GM12892 (cell line): ENCODE measurements around the gene IL1RAPL1.
A peak's percentile ranks its signal among the peaks of the same experiment; 100 is the strongest.

Experiments
- DNase-seq: peaks from one replicate; pipeline ENCODE4 v3.0.0; 2011; ENCODE audit not compliant: insufficient read length
- FAIRE-seq: peaks from 2 replicates; lab custom pipeline; 2011; peaks lifted over from hg19 to GRCh38; lab: Jason Lieb, UNC
- POLR2A ChIP-seq: IDR thresholded peaks from 2 replicates; pipeline ENCODE4 v1.6.1; 2011; ENCODE audit warnings: low read depth, low read length, control low read depth
- POLR2AphosphoS5 ChIP-seq: IDR thresholded peaks from 2 replicates; pipeline ENCODE4 v1.6.1; 2011; ENCODE audit warnings: low read depth, low read length, control low read depth
- TAF1 ChIP-seq: IDR thresholded peaks from 2 replicates; pipeline ENCODE4 v1.6.1; 2011; ENCODE audit warnings: low read depth, mild to moderate bottlenecking, control low read depth, low read length, borderline replicate concordance

IL1RAPL1 gene

GRCh38 chrX:28910487-28910886 lies 323.2 kb downstream of the IL1RAPL1 start:
- no peak for DNase-seq
- no peak for FAIRE-seq
- TF ChIP-seq POLR2A: no peak
- TF ChIP-seq POLR2AphosphoS5: no peak
- no peak for TF ChIP-seq TAF1

DNA sequence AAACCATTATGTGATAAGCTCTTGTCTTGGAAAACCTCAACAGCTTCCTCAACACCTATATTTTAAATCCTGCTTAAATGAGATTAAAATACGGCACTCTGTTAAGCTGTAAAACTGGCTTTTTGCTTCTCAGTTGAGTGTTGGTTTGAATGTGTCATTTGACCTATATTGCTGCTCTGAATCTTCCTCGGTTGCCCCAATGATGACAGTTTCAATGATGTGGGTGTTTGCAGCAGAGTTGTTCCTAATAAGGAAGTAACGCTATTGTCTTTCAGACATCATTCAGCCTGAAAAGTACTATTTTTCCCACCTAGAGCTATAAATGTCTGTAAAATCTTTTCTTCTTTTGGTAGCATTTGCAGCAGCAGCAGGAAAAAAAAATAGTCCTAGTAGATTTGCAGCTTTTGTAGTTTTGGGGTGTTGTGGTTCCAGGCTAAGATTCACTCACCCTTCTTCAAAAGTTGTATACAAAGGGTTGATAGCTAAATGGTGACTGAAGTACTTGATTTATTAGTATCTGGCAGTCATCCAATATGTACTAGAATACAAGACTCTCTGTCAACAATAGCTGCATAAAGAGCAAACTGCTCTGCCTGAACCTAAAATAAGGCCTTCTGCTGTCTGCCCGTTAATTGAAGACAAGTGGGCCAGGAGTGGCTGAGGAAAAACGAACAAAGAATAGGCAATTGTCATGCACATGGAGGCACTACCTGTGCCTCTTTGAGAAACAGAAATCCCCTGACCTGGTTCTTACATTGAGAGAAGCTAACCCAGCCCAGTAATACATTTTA lies 333.1 kb downstream of the IL1RAPL1 start:
- no peak for TF ChIP-seq POLR2A
- no peak for TF ChIP-seq POLR2AphosphoS5
- no peak for TF ChIP-seq TAF1
- DNase-seq (no peak), FAIRE-seq (no peak)

DNA sequence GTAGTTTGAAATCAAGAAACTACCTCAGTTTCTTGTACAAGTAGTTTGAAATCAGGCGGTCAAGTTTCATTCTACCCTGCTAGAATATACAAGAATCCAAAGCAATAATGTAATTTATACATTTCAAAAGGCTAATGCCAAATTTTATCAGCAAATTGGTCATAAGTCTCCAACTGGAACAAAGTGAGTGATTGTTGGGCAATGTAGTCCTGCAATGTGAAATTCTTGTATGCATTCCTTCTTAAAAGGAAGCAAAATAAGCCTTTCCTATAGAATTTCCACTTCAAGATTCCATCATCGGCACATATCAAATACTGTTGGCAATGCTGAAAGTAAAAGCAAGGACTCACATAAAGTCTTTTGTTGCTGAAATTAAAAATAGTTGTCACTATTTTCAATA lies 334.9 kb downstream of the IL1RAPL1 start:
- TF ChIP-seq POLR2AphosphoS5 (no peak), POLR2A (no peak), TAF1 (no peak)
- FAIRE-seq (no peak), DNase-seq (no peak)

DNA sequence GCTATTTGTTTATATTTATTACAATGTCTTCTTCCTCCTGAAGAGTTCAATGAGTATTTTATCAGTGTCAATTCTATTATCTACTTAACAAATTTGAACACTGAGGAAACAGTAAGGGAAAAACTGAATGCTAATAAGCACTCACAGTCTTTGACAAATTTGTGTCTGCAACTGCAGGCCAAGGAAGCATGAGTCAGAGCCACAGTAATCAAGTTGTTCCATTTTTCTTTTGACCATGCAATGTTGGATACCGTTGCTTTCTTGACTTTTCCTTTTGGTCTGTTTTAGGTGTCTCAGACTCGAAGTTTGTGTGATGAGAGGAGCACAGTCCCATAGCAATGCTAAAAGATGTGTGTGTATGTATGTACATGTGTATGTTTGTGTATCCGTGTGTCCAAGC lies 359.6 kb downstream of the IL1RAPL1 start:
- TF ChIP-seq TAF1 (no peak), POLR2A (no peak), POLR2AphosphoS5 (no peak)
- FAIRE-seq: no peak
- DNase-seq: no peak

GRCh38 chrX:28960063-28960462 lies 372.8 kb downstream of the IL1RAPL1 start:
- TF ChIP-seq POLR2A: no peak
- no peak for TF ChIP-seq POLR2AphosphoS5
- TF ChIP-seq TAF1: no peak
- FAIRE-seq (no peak), DNase-seq (no peak)

GRCh38 chrX:28966331-28966730 lies 379.1 kb downstream of the IL1RAPL1 start:
- DNase-seq: no peak
- TF ChIP-seq POLR2A: no peak
- no peak for TF ChIP-seq POLR2AphosphoS5
- FAIRE-seq: no peak

DNA sequence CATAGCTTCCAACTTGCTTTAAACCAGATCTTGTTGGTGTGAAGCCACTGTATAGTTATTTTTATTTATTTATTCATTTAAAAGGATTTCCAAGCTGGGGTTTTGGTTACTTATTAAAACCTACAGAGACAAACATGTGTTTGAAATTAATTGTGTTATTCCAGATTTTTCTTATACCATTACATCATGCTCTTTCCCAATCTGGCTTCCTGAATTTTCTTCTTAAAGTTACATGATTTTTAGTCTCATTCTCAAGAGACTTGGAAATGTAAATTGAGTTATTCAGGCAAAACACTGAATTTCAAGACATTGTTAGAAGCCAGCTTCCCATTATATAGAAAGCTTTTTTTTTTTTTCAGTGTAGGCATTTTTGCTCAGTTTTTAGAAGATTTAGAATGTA lies 381.9 kb downstream of the IL1RAPL1 start:
- no peak for TF ChIP-seq TAF1
- no peak for DNase-seq
- no peak for FAIRE-seq

- TF ChIP-seq POLR2AphosphoS5 (no peak), TAF1 (no peak), POLR2A (no peak)
- no peak for DNase-seq
- no peak for FAIRE-seq
Observed at GRCh38 chrX:28979877-28980276, 392.6 kb downstream of the IL1RAPL1 start.

DNA sequence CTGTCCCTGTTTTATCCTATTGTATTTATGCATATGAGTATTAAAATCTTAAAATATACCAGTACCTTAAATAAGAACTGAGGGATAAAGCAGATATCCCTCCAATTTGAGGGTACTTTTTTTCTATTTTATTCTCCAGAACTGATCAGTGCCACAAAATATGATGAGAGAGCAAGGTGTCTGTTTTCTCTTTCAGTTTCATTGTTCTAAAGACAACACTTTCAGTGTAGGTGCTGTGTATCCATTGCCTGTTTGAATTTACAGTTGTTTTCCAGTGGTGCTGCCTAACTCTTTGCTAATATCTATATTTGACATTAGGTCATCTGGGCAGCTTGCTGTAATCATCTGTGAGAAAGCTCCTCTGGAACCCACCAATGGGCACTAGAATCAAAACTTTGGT lies 394.7 kb downstream of the IL1RAPL1 start:
- FAIRE-seq (peak; percentile 24), DNase-seq (no peak)
- TF ChIP-seq POLR2AphosphoS5: no peak
- no peak for TF ChIP-seq TAF1
- no peak for TF ChIP-seq POLR2A

GRCh38 chrX:28988246-28988645 lies 401.0 kb downstream of the IL1RAPL1 start:
- no peak for DNase-seq
- FAIRE-seq: no peak
- TF ChIP-seq POLR2A (no peak), POLR2AphosphoS5 (no peak), TAF1 (no peak)

DNA sequence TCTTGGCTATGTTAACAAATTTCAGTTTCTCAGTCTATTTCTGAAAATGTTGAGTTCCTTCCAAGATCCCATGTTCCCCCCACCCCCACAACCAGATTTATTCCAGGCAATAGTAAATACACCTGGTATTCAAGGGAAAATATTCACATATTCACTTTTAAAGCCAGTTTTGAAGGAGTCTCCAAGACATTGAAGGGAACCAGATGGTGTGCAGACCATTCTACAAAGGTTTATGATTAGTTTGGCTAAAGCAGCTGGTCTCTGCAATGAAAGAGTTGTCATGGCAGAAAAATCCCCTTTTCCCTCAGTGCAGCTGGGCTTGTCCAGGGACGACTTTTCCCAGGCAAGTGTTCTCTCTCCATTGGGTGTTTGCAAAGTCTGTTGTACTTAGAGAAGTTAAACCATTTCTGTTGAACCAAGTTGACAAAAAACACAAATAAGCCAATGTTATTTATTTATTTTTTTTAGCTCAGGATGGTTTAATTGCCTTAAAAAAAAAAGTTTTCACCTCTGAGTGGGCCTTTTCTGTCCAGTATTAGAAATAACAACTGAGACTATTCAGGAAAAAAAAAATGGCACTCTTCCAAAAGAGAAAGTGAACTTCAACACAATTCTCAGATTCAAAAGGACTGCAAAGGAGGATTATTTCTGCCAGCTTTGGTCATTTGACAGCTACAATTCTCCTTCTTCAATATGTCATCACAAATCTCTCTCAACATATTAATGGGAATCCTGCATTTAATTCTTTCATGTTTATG lies 410.6 kb downstream of the IL1RAPL1 start:
- no peak for DNase-seq
- no peak for FAIRE-seq
- TF ChIP-seq POLR2AphosphoS5 (no peak), POLR2A (no peak), TAF1 (no peak)
